ENCODE results near the gene MAB21L2.

The MAB21L2 gene

GRCh38 chr4:150582873-150583286, 929 bp downstream of the MAB21L2 start:
- H3K9me3 ChIP-seq (ENCODE audit: insufficient read depth, low read length), result no peaks in the 10 kb centered on the region
- no peaks in the 10 kb centered on the region for H3K27me3 ChIP-seq (ENCODE audit: low read length)
- no peak overlapping the region for H3K27ac ChIP-seq (ENCODE audit: low read depth, low read length)
- TF ChIP-seq CTCF (IDR thresholded peaks at IDR 0.05; ENCODE audit: insufficient read depth, low read length, poor library complexity, severe bottlenecking), result no peak
- no peak for TF ChIP-seq EZH2phosphoT487 (conservative IDR thresholded peaks at IDR 0.05; ENCODE audit: low read length)
- H3K4me2 ChIP-seq (ENCODE audit: low read depth, low read length, poor library complexity, severe bottlenecking), result no peak overlapping the region
- no peak overlapping the region for H3K9ac ChIP-seq (ENCODE audit: low read length)
- no peaks in the 10 kb centered on the region for H3F3A ChIP-seq (ENCODE audit: insufficient read depth)
- H2AFZ ChIP-seq (ENCODE audit: low read depth, low read length, severe bottlenecking), result no peak overlapping the region
- no peaks in the 10 kb centered on the region for H4K20me1 ChIP-seq (ENCODE audit: low read depth, low read length)
- no peaks in the 10 kb centered on the region for H3K9me2 ChIP-seq (replicated peaks; ENCODE audit: insufficient read depth, low read length)
- H3K4me3 ChIP-seq (ENCODE audit: insufficient read depth, low read length, poor library complexity, severe bottlenecking), result no peak overlapping the region
- H3K79me2 ChIP-seq (ENCODE audit: insufficient read depth, low read length), result no peaks in the 10 kb centered on the region
- peaks cover 15% of the 10 kb centered on the region; the same call in 1 of the 2 replicates for H3K36me3 ChIP-seq (ENCODE audit: low read length)

GRCh38 chr4:150583287-150584110, 1.5 kb downstream of the MAB21L2 start:
- Histone ChIP-seq H3K9me2 (replicated peaks; ENCODE audit: insufficient read depth, low read length) (no peaks in the 10 kb centered on the region), H3F3A (ENCODE audit: insufficient read depth) (no peaks in the 10 kb centered on the region), H3K27ac (ENCODE audit: low read depth, low read length) (no peak overlapping the region), H3K27me3 (ENCODE audit: low read length) (no peaks in the 10 kb centered on the region), H3K4me3 (ENCODE audit: insufficient read depth, low read length, poor library complexity, severe bottlenecking) (no peak overlapping the region), H3K36me3 (ENCODE audit: low read length) (peaks cover 15% of the 10 kb centered on the region; the same call in 1 of the 2 replicates), H3K9me3 (ENCODE audit: insufficient read depth, low read length) (no peaks in the 10 kb centered on the region), H4K20me1 (ENCODE audit: low read depth, low read length) (no peaks in the 10 kb centered on the region), H2AFZ (ENCODE audit: low read depth, low read length, severe bottlenecking) (no peak overlapping the region), H3K9ac (ENCODE audit: low read length) (no peak overlapping the region), H3K4me2 (ENCODE audit: low read depth, low read length, poor library complexity, severe bottlenecking) (no peak overlapping the region), H3K79me2 (ENCODE audit: insufficient read depth, low read length) (no peaks in the 10 kb centered on the region)
- TF ChIP-seq CTCF (IDR thresholded peaks at IDR 0.05; ENCODE audit: insufficient read depth, low read length, poor library complexity, severe bottlenecking) (no peak), EZH2phosphoT487 (conservative IDR thresholded peaks at IDR 0.05; ENCODE audit: low read length) (no peak)

- H4K20me1 ChIP-seq (ENCODE audit: low read depth, low read length), result no peaks in the 10 kb centered on the region
- no peaks in the 10 kb centered on the region for H3K27me3 ChIP-seq (ENCODE audit: low read length)
- H3K79me2 ChIP-seq (ENCODE audit: insufficient read depth, low read length), result no peaks in the 10 kb centered on the region
- peaks cover 15% of the 10 kb centered on the region; the same call in 1 of the 2 replicates for H3K36me3 ChIP-seq (ENCODE audit: low read length)
- H3K9ac ChIP-seq (ENCODE audit: low read length), result no peak overlapping the region
- no peak overlapping the region for H3K27ac ChIP-seq (ENCODE audit: low read depth, low read length)
- no peaks in the 10 kb centered on the region for H3K9me3 ChIP-seq (ENCODE audit: insufficient read depth, low read length)
- H3K9me2 ChIP-seq (replicated peaks; ENCODE audit: insufficient read depth, low read length), result no peaks in the 10 kb centered on the region
- H3K4me2 ChIP-seq (ENCODE audit: low read depth, low read length, poor library complexity, severe bottlenecking), result no peak overlapping the region
- no peak overlapping the region for H3K4me3 ChIP-seq (ENCODE audit: insufficient read depth, low read length, poor library complexity, severe bottlenecking)
- TF ChIP-seq CTCF (IDR thresholded peaks at IDR 0.05; ENCODE audit: insufficient read depth, low read length, poor library complexity, severe bottlenecking), result no peak
- no peak for TF ChIP-seq EZH2phosphoT487 (conservative IDR thresholded peaks at IDR 0.05; ENCODE audit: low read length)
- no peak overlapping the region for H2AFZ ChIP-seq (ENCODE audit: low read depth, low read length, severe bottlenecking)
- no peaks in the 10 kb centered on the region for H3F3A ChIP-seq (ENCODE audit: insufficient read depth)
Measured at GRCh38 chr4:150584111-150584915, 2.4 kb downstream of the MAB21L2 start.
